ENCODE measurements around the gene SUV39H1. TPM values are rescaled to one million over a fixed set of nuclear protein-coding genes. Genes with fewer than 3 reads are reported as not detected.

The SUV39H1 gene
- total RNA-seq, 2 experiments from 2014 or later: 26.8 to 28.4 TPM

DNA sequence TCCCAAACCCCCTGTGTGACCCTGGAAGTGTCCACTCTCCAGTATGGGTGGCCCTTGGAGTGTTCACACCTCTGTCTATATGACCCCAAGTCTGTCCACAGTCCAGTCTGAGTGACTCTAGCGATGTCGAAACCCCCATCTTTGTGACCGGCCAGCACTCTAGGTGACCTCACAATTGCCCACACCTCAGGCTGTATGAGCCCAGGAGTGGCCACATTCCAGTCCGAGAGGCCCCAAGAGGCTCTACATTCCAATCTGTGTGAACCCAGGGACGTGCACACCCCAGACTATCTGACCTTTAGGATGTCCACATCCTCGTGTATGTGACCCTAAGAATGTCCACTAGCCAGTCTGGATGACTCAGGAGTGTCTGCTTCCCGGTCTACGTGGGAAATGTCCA, 57.7 kb downstream of the SUV39H1 start:
- H3K27ac Mint-ChIP-seq: no peak overlapping the region
- intact Hi-C loops (cut with micrococcal nuclease): no loop called here
- CTCF ChIA-PET: no interaction called here
- TF ChIP-seq, protein P1, sequence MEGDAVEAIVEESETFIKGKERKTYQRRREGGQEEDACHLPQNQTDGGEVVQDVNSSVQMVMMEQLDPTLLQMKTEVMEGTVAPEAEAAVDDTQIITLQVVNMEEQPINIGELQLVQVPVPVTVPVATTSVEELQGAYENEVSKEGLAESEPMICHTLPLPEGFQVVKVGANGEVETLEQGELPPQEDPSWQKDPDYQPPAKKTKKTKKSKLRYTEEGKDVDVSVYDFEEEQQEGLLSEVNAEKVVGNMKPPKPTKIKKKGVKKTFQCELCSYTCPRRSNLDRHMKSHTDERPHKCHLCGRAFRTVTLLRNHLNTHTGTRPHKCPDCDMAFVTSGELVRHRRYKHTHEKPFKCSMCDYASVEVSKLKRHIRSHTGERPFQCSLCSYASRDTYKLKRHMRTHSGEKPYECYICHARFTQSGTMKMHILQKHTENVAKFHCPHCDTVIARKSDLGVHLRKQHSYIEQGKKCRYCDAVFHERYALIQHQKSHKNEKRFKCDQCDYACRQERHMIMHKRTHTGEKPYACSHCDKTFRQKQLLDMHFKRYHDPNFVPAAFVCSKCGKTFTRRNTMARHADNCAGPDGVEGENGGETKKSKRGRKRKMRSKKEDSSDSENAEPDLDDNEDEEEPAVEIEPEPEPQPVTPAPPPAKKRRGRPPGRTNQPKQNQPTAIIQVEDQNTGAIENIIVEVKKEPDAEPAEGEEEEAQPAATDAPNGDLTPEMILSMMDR (IDR thresholded peaks at IDR 0.05): no peak
- DNase-seq (no peak), ATAC-seq (no peak)
- H3K36me3 Mint-ChIP-seq (ENCODE audit: low read depth): no peaks in the 10 kb centered on the region
- POLR2A ChIA-PET: no interaction called here
- H3K4me1 Mint-ChIP-seq (ENCODE audit: low read depth): peaks cover 4% of the 10 kb centered on the region
- no peaks in the 10 kb centered on the region for H3K9me3 Mint-ChIP-seq
- no peaks in the 10 kb centered on the region for H3K27me3 Mint-ChIP-seq
- no peak overlapping the region for H3K4me3 Mint-ChIP-seq

Other genes starting within 250 kb of the SUV39H1 start
- gene SLC38A5, start 226.5 kb upstream of the SUV39H1 start, total RNA-seq: 10 to 100 TPM; 82.1 to 92.6 TPM
- 10 to 100 TPM; 73.3 to 82.9 TPM for gene FTSJ1, start 220.5 kb upstream of the SUV39H1 start, total RNA-seq
- gene PORCN, start 187.7 kb upstream of the SUV39H1 start, total RNA-seq: 10 to 100 TPM; 13.9 to 16.9 TPM
- gene EBP, start 174.9 kb upstream of the SUV39H1 start, total RNA-seq: 100 to 1,000 TPM; 159 to 164 TPM
- gene TBC1D25, start 157.0 kb upstream of the SUV39H1 start, total RNA-seq: 10 to 100 TPM; 11.4 to 11.9 TPM
- gene RBM3, start 122.2 kb upstream of the SUV39H1 start, total RNA-seq: 100 to 1,000 TPM; 191 to 195 TPM
- 10 to 100 TPM; 31.6 to 38.6 TPM for gene WDR13, start 99.2 kb upstream of the SUV39H1 start, total RNA-seq
- 10 to 100 TPM; 81.6 to 81.9 TPM for gene WAS, start 12.9 kb upstream of the SUV39H1 start, total RNA-seq
- gene GLOD5, start 65.0 kb downstream of the SUV39H1 start, total RNA-seq: not detected
- gene GATA1, start 89.9 kb downstream of the SUV39H1 start, total RNA-seq: not detected
- gene HDAC6, start 105.3 kb downstream of the SUV39H1 start, total RNA-seq: 10 to 100 TPM; 51.2 to 54.5 TPM
- not detected for gene ERAS, start 129.8 kb downstream of the SUV39H1 start, total RNA-seq
- gene PCSK1N, start 138.9 kb downstream of the SUV39H1 start, total RNA-seq: 1 to 10 TPM; 1.1 to 1.4 TPM
- gene TIMM17B, start 201.0 kb downstream of the SUV39H1 start, total RNA-seq: 10 to 100 TPM; 50.1 to 52.2 TPM
- 10 to 100 TPM; 63.9 to 66.5 TPM for gene PQBP1, start 201.2 kb downstream of the SUV39H1 start, total RNA-seq
- gene SLC35A2, start 214.9 kb downstream of the SUV39H1 start, total RNA-seq: 10 to 100 TPM; 14.7 to 15.0 TPM
- 100 to 1,000 TPM; 169 to 177 TPM for gene PIM2, start 222.3 kb downstream of the SUV39H1 start, total RNA-seq

Measured in activated CD8-positive, alpha-beta T cell treated with anti-CD3 and anti-CD28 coated beads for 36 hours (primary cell).